ENCODE data around the gene RHEB. TPM values are rescaled to one million over a fixed set of nuclear protein-coding genes. Genes with fewer than 3 reads are reported as not detected.

Gene RHEB
- total and polyA plus RNA-seq, 2 of the 13 experiments (the other 11 are each of a cell fraction or from before 2014, with no cell fraction given): 55.0 to 77.6 TPM

DNA sequence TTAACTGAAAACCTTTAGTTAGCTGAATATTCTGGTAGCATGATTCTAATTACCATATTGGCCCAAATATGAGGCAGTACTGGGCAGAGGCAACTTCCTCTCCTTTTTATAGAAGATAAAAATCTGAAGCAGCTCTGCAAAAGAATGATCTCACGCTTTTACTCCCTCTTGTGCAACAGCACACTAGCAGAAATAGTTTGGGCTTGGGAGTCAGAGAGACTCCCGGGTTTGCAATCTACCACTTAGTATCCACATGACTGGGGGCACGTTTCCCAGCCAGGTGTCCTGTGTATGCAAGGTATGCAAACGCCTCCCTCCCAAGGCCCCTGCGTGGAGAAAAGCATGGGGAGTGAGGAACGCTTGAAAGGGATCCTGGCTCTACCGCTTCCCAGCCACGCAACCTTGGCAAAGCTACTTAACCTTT is 47.2 kb upstream of the RHEB start:
- ChIA-PET CTCF (ENCODE audit: low intra/inter-chr PET ratio, low total read pairs) (no interaction called here), POLR2A (no interaction called here)
- no TSS peak for BruUV-seq (replicated peaks)
- H2AFZ ChIP-seq (ENCODE audit: low read length): no peak overlapping the region
- no peak for DNase-seq (ENCODE audit: low spot score)
- no peaks in the 10 kb centered on the region for H3K4me1 ChIP-seq (ENCODE audit: insufficient read depth, low read length)
- no peak overlapping the region for H3K4me3 ChIP-seq (replicated peaks in 1 of 3; ENCODE audit: insufficient read depth in 1 of 3, low read depth in 2 of 3, low read length in 3 of 3)
- no peak for FAIRE-seq
- no peak overlapping the region for H3K4me2 ChIP-seq (ENCODE audit: low read depth, low read length)
- H3K9ac ChIP-seq (ENCODE audit: insufficient read depth, low read depth, low read length): no peak overlapping the region
- H3K27ac ChIP-seq (ENCODE audit: extremely low read length, insufficient read depth, low read length): no peak overlapping the region
- 0 out of 2 replicates have a peak, but pooled peaks have one; percentile 6 for TF ChIP-seq CEBPB (IDR thresholded peaks at IDR 0.05; ENCODE audit: borderline replicate concordance, low read depth, low read length)
- TF ChIP-seq NR2F2 (IDR thresholded peaks at IDR 0.05; ENCODE audit: borderline replicate concordance, low read depth): no peak
- H3K79me2 ChIP-seq (ENCODE audit: insufficient read depth, low read length): no peaks in the 10 kb centered on the region
- H3K27me3 ChIP-seq (ENCODE audit: control insufficient read depth in 1 of 2, insufficient read depth in 2 of 2, low read length in 2 of 2): no peaks in the 10 kb centered on the region
- H3K9me3 ChIP-seq (ENCODE audit: low read length): no peaks in the 10 kb centered on the region
- ATAC-seq: no peak
- no peaks in the 10 kb centered on the region for H4K20me1 ChIP-seq (ENCODE audit: insufficient read depth, low read length)
- intact Hi-C loops (cut with micrococcal nuclease; ENCODE audit: unreplicated experiment): no loop called here
- no peaks in the 10 kb centered on the region for H3K36me3 ChIP-seq (replicated peaks in 1 of 2; ENCODE audit: control insufficient read depth in 1 of 2, insufficient read depth in 2 of 2, low read length in 2 of 2)
- in situ Hi-C loops (cut with HindIII; ENCODE audit: extremely low pct_ligation_motif_present, low pct_unique_long_range_greater_than_20kb): loop anchor here (10.0 kb wide), 1 partner anchor 188 kb away; no protein-coding TSS in a partner anchor
- 51% methylated on average over 8 of the region's 8 CpGs for WGBS (ENCODE audit: low lambda C conversion rate)

DNA sequence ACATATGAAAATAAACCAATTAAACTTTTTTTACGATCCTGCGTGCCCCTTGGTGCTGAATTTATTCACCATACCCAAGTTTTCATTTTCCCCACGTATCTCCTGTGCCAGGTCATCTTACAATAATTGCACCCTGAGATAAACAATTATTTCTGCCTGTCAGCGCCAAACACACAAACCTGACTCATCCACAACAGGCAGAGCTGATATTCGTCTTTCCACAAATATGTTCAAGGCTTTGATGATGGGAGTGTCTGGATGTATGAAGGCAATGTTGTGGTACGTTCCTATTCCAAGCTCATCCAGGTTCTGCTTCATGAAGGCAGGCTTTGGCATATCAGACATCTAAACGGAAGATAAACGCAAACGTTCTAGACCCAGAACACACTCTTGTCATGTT is 45.8 kb upstream of the RHEB start:
- Histone ChIP-seq H3K9ac (ENCODE audit: insufficient read depth, low read depth, low read length) (no peak overlapping the region), H2AFZ (ENCODE audit: low read length) (no peak overlapping the region), H3K27me3 (ENCODE audit: control insufficient read depth in 1 of 2, insufficient read depth in 2 of 2, low read length in 2 of 2) (no peaks in the 10 kb centered on the region), H3K36me3 (replicated peaks in 1 of 2; ENCODE audit: control insufficient read depth in 1 of 2, insufficient read depth in 2 of 2, low read length in 2 of 2) (no peaks in the 10 kb centered on the region), H3K9me3 (ENCODE audit: low read length) (no peaks in the 10 kb centered on the region), H4K20me1 (ENCODE audit: insufficient read depth, low read length) (no peaks in the 10 kb centered on the region), H3K4me2 (ENCODE audit: low read depth, low read length) (no peak overlapping the region), H3K4me3 (replicated peaks in 1 of 3; ENCODE audit: insufficient read depth in 1 of 3, low read depth in 2 of 3, low read length in 3 of 3) (no peak overlapping the region), H3K4me1 (ENCODE audit: insufficient read depth, low read length) (peaks cover 1% of the 10 kb centered on the region), H3K27ac (ENCODE audit: extremely low read length, insufficient read depth, low read length) (no peak overlapping the region), H3K79me2 (ENCODE audit: insufficient read depth, low read length) (no peaks in the 10 kb centered on the region)
- ATAC-seq (no peak), DNase-seq (ENCODE audit: low spot score) (no peak), FAIRE-seq (no peak)
- ChIA-PET POLR2A (no interaction called here), CTCF (ENCODE audit: low intra/inter-chr PET ratio, low total read pairs) (no interaction called here)
- in situ Hi-C loops (cut with HindIII; ENCODE audit: extremely low pct_ligation_motif_present, low pct_unique_long_range_greater_than_20kb): loop anchor here (10.0 kb wide), 1 partner anchor 189 kb away; no protein-coding TSS in a partner anchor
- WGBS (ENCODE audit: low lambda C conversion rate): 64% methylated on average over 9 of the region's 9 CpGs
- no peak for TF ChIP-seq EP300 (IDR thresholded peaks at IDR 0.05; ENCODE audit: low read depth in 2 of 2, low read length in 2 of 2)
- TF ChIP-seq EP300 (CRISPR knock-in tag; IDR thresholded peaks at IDR 0.05; ENCODE audit: borderline replicate concordance): no peak
- BruUV-seq (replicated peaks): no TSS peak
- intact Hi-C loops (cut with micrococcal nuclease; ENCODE audit: unreplicated experiment): no loop called here

Data from HepG2 (cell line).